ENCODE results near the gene CTXND2. TPM values are rescaled to one million over a fixed set of nuclear protein-coding genes. Genes with fewer than 3 reads are reported as not detected.

CTXND2 gene
- total RNA-seq, 1 donor from 2014 or later: not detected

DNA sequence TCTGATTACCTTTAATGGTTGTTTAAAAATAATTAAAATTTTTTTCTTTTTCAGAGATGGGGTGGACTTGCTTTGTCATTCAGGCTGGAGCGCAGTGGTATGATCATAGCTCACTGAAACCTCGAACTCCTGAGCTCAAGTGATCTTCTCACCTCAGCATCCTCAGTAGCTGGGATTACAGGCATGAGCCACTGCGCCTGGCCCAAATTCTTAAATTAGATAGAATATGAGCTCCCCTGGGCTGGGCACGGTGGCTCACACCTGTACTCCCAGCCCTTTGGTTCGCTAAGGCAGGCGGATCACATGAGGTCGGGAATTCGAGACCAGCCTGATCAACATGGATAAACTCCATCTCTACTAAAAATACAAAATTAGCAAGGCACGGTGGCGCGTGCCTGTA lies 70.7 kb downstream of the CTXND2 start:
- Histone ChIP-seq H3K27me3 (no peaks in the 10 kb centered on the region), H3K4me2 (no peak overlapping the region), H3K36me3 (peaks cover 6% of the 10 kb centered on the region), H3K4me3 (no peak overlapping the region), H2AFZ (replicated peaks) (no peak overlapping the region), H3K4me1 (no peaks in the 10 kb centered on the region), H3F3A (ENCODE audit: low read depth) (peaks cover 4% of the 10 kb centered on the region), H4K20me1 (ENCODE audit: low read depth) (no peaks in the 10 kb centered on the region), H3K9ac (no peak overlapping the region), H3K27ac (no peak overlapping the region), H3K79me2 (ENCODE audit: low read depth) (no peaks in the 10 kb centered on the region), H3K9me3 (ENCODE audit: low read depth) (no peaks in the 10 kb centered on the region)
- TF ChIP-seq CTCF (IDR thresholded peaks at IDR 0.05): no peak
- TF ChIP-seq EZH2phosphoT487 (IDR thresholded peaks at IDR 0.05): no peak
- TF ChIP-seq EZH2 (IDR thresholded peaks at IDR 0.05): no peak
- H3K27me3 Mint-ChIP-seq (ENCODE audit: insufficient read depth, low read depth): no peaks in the 10 kb centered on the region
- H3K36me3 Mint-ChIP-seq: peaks cover 38% of the 10 kb centered on the region
- H3K27ac Mint-ChIP-seq: no peak overlapping the region
- H3K9me3 Mint-ChIP-seq: no peaks in the 10 kb centered on the region
- H3K4me3 Mint-ChIP-seq: no peak overlapping the region
- no peak for DNase-seq (ENCODE audit: low spot score)
- no peaks in the 10 kb centered on the region for H3K4me1 Mint-ChIP-seq

DNA sequence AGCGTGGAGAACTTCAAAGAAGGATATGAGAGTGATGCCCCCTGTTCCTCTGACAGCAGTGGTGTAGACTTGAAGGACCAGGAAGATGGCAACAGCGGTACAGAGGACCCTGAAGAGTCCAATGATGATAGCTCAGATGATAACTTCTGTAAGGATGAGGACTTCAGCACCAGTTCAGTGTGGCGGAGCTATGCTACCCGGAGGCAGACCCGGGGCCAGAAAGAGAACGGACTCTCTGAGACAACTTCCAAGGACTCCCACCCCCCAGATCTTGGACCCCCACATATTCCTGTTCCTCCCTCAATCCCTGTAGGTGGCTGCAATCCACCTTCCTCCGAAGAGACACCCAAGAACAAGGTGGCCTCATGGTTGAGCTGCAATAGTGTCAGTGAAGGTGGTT lies 73.7 kb downstream of the CTXND2 start:
- DNase-seq (ENCODE audit: low spot score): no peak
- Histone ChIP-seq H3K4me1 (no peaks in the 10 kb centered on the region), H3K36me3 (peaks cover 6% of the 10 kb centered on the region), H3K4me3 (no peak overlapping the region), H3K79me2 (ENCODE audit: low read depth) (no peaks in the 10 kb centered on the region), H3K4me2 (no peak overlapping the region), H2AFZ (replicated peaks) (no peak overlapping the region), H3K27me3 (no peaks in the 10 kb centered on the region), H3K9me3 (ENCODE audit: low read depth) (no peaks in the 10 kb centered on the region), H3K27ac (no peak overlapping the region), H4K20me1 (ENCODE audit: low read depth) (no peaks in the 10 kb centered on the region), H3F3A (ENCODE audit: low read depth) (peaks cover 8% of the 10 kb centered on the region), H3K9ac (no peak overlapping the region)
- Mint-ChIP-seq H3K9me3 (no peaks in the 10 kb centered on the region), H3K27ac (no peak overlapping the region), H3K4me3 (no peak overlapping the region), H3K36me3 (peaks cover 50% of the 10 kb centered on the region), H3K4me1 (no peaks in the 10 kb centered on the region), H3K27me3 (ENCODE audit: insufficient read depth, low read depth) (peaks cover 3% of the 10 kb centered on the region)
- TF ChIP-seq EZH2 (IDR thresholded peaks at IDR 0.05) (no peak), CTCF (IDR thresholded peaks at IDR 0.05) (no peak), EZH2phosphoT487 (IDR thresholded peaks at IDR 0.05) (no peak)

DNA sequence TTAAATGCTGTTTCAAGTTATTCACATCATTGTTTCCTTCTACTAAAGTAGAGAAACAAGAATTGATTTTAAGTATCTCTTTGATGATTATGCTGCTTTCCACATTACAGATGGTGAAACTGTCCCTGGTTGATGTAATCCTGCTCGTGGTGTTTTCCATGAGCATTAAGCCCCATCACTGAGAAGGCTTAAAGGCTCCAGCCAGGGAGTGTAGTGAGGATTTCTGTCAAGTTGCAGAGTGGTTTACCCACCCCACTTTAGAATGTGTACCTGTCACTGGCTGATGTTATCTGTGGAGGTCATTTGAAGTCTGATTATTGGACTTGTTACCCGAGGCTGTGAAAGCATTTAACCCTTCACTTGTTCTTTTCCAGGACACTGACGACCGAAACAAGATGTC lies 74.8 kb downstream of the CTXND2 start:
- Mint-ChIP-seq H3K4me1 (no peaks in the 10 kb centered on the region), H3K4me3 (no peak overlapping the region), H3K27me3 (ENCODE audit: insufficient read depth, low read depth) (peaks cover 3% of the 10 kb centered on the region), H3K9me3 (no peaks in the 10 kb centered on the region), H3K36me3 (peaks cover 54% of the 10 kb centered on the region), H3K27ac (no peak overlapping the region)
- H3K9me3 ChIP-seq (ENCODE audit: low read depth): no peaks in the 10 kb centered on the region
- H3K4me3 ChIP-seq: no peak overlapping the region
- no peak overlapping the region for H3K4me2 ChIP-seq
- no peak overlapping the region for H3K9ac ChIP-seq
- H3K79me2 ChIP-seq (ENCODE audit: low read depth): no peaks in the 10 kb centered on the region
- H3K27me3 ChIP-seq: no peaks in the 10 kb centered on the region
- H3K36me3 ChIP-seq: peaks cover 6% of the 10 kb centered on the region
- no peak overlapping the region for H2AFZ ChIP-seq (replicated peaks)
- DNase-seq (ENCODE audit: low spot score): no peak
- peaks cover 8% of the 10 kb centered on the region for H4K20me1 ChIP-seq (ENCODE audit: low read depth)
- no peaks in the 10 kb centered on the region for H3K4me1 ChIP-seq
- TF ChIP-seq CTCF (IDR thresholded peaks at IDR 0.05): no peak
- TF ChIP-seq EZH2phosphoT487 (IDR thresholded peaks at IDR 0.05): no peak
- TF ChIP-seq EZH2 (IDR thresholded peaks at IDR 0.05): no peak
- no peak overlapping the region for H3K27ac ChIP-seq
- H3F3A ChIP-seq (ENCODE audit: low read depth): peaks cover 14% of the 10 kb centered on the region

Other genes starting within 250 kb of the CTXND2 start
- gene GOLPH3L, start 190.0 kb upstream of the CTXND2 start, total RNA-seq (ENCODE audit: low replicate concordance): 28.9 and 29.3 TPM in 2 replicates
- gene HORMAD1, start 166.2 kb upstream of the CTXND2 start, total RNA-seq (ENCODE audit: low replicate concordance): not detected in 2 replicates
- 0.06 TPM in 1 of 2 replicates, not detected in the other for gene CTSS, start 121.4 kb upstream of the CTXND2 start, total RNA-seq (ENCODE audit: low replicate concordance)
- gene CTSK, start 78.9 kb upstream of the CTXND2 start, total RNA-seq (ENCODE audit: low replicate concordance): 3.9 and 6.7 TPM in 2 replicates
- 34.9 and 39.0 TPM in 2 replicates for gene ARNT, start 10.5 kb upstream of the CTXND2 start, total RNA-seq (ENCODE audit: low replicate concordance)
- gene SETDB1, start 39.2 kb downstream of the CTXND2 start, total RNA-seq (ENCODE audit: low replicate concordance): 63.4 and 79.5 TPM in 2 replicates
- gene CERS2, start 87.7 kb downstream of the CTXND2 start, total RNA-seq (ENCODE audit: low replicate concordance): 104 and 122 TPM in 2 replicates
- gene ANXA9, start 95.2 kb downstream of the CTXND2 start, total RNA-seq (ENCODE audit: low replicate concordance): 0.77 TPM in 1 of 2 replicates, not detected in the other
- 8.5 and 15.8 TPM in 2 replicates for gene MINDY1, start 119.8 kb downstream of the CTXND2 start, total RNA-seq (ENCODE audit: low replicate concordance)
- 27.0 and 33.0 TPM in 2 replicates for gene PRUNE1, start 121.3 kb downstream of the CTXND2 start, total RNA-seq (ENCODE audit: low replicate concordance)
- gene BNIPL, start 149.4 kb downstream of the CTXND2 start, total RNA-seq (ENCODE audit: low replicate concordance): 0.97 and 1.0 TPM in 2 replicates
- 2.9 and 5.5 TPM in 2 replicates for gene C1orf56, start 160.6 kb downstream of the CTXND2 start, total RNA-seq (ENCODE audit: low replicate concordance)
- 50.7 and 54.9 TPM in 2 replicates for gene CDC42SE1, start 172.5 kb downstream of the CTXND2 start, total RNA-seq (ENCODE audit: low replicate concordance)
- 27.9 and 37.0 TPM in 2 replicates for gene MLLT11, start 173.3 kb downstream of the CTXND2 start, total RNA-seq (ENCODE audit: low replicate concordance)
- gene GABPB2, start 183.6 kb downstream of the CTXND2 start, total RNA-seq (ENCODE audit: low replicate concordance): 6.5 and 6.9 TPM in 2 replicates